Measurements from ENCODE around the gene FZD2. TPM values are rescaled to one million over a fixed set of nuclear protein-coding genes. Genes with fewer than 3 reads are reported as not detected.

The FZD2 gene
- total and polyA plus RNA-seq, 2 of the 8 experiments (the other 6 are each of a cell fraction or from before 2014, with no cell fraction given), result 17.6 to 86.7 TPM

- TF ChIP-seq ATF2 (IDR thresholded peaks at IDR 0.05; ENCODE audit: low read length) (peak; percentile 59; the same call in 1 of the 2 replicates), SRF (IDR thresholded peaks at IDR 0.05; ENCODE audit: low read depth, low read length) (no peak), NRF1 (IDR thresholded peaks at IDR 0.05; ENCODE audit: low read depth, low read length) (no peak), CHD1 (IDR thresholded peaks at IDR 0.05; ENCODE audit: low read depth, low read length) (no peak), SIN3A (conservative IDR thresholded peaks at IDR 0.05 in 1 of 2, IDR thresholded peaks at IDR 0.05 in 1 of 2; ENCODE audit: low read depth in 1 of 2, low read length in 2 of 2) (peak; percentile 75 to 91; a peak in 3 of 4 replicates), SAP30 (IDR thresholded peaks at IDR 0.05; ENCODE audit: insufficient read depth, insufficient replicate concordance, low read length) (no peak), EZH2 (IDR thresholded peaks at IDR 0.05; ENCODE audit: low read depth, low read length, severe bottlenecking) (no peak), ATF3 (IDR thresholded peaks at IDR 0.05; ENCODE audit: insufficient read depth, low read depth, low read length) (no peak), USF2 (IDR thresholded peaks at IDR 0.05; ENCODE audit: low read length) (no peak), HDAC6 (IDR thresholded peaks at IDR 0.05; ENCODE audit: low read depth, low read length) (no peak), RFX5 (IDR thresholded peaks at IDR 0.05; ENCODE audit: borderline replicate concordance, low read depth, low read length) (no peak), SP2 (IDR thresholded peaks at IDR 0.05; ENCODE audit: low read length) (no peak), SIX5 (IDR thresholded peaks at IDR 0.05; ENCODE audit: low read depth, low read length) (no peak), SIRT6 (IDR thresholded peaks at IDR 0.05; ENCODE audit: low read length) (no peak), EP300 (IDR thresholded peaks at IDR 0.05; ENCODE audit: borderline replicate concordance in 1 of 2, low read depth in 2 of 2, low read length in 2 of 2) (peak; percentile 41 to 98), GABPA (IDR thresholded peaks at IDR 0.05; ENCODE audit: borderline replicate concordance, insufficient read depth, low read length) (no peak), ASH2L (IDR thresholded peaks at IDR 0.05; ENCODE audit: low read length) (peak; percentile 97), TCF12 (IDR thresholded peaks at IDR 0.05; ENCODE audit: low read depth, low read length) (peak; percentile 99), POLR2A (IDR thresholded peaks at IDR 0.05; ENCODE audit: control extremely low read depth in 1 of 2, low read depth in 2 of 2, low read length in 2 of 2) (no peak), MAFK (IDR thresholded peaks at IDR 0.05; ENCODE audit: low read depth, low read length) (no peak)
Measured at GRCh38 chr17:44543213-44543904, 13.9 kb upstream of the FZD2 start (continued).

All from H1 (cell line).